CD1c-positive myeloid dendritic cell (primary cell): ENCODE results near the gene SLIT3.

Source experiments
- DNase-seq: peaks from one replicate; pipeline ENCODE4 v3.0.0-alpha.2; 2016; ENCODE audit errors: extremely low spot score

Gene SLIT3

GRCh38 chr5:168740092-168740800 lies 560.7 kb downstream of the SLIT3 start:
- DNase-seq: no peak

- DNase-seq: no peak
These were observed 563.9 kb downstream of the SLIT3 start for GRCh38 chr5:168737066-168737465.

GRCh38 chr5:168736281-168736831 lies 564.6 kb downstream of the SLIT3 start:
- no peak for DNase-seq

- no peak for DNase-seq
These were observed 566.2 kb downstream of the SLIT3 start for GRCh38 chr5:168734620-168735300.

GRCh38 chr5:168734119-168734518 lies 566.8 kb downstream of the SLIT3 start:
- no peak for DNase-seq

GRCh38 chr5:168728546-168729211 lies 572.3 kb downstream of the SLIT3 start:
- DNase-seq: no peak

- DNase-seq: no peak
These were observed 573.4 kb downstream of the SLIT3 start for GRCh38 chr5:168727547-168727946.

- DNase-seq: no peak
These were observed 574.6 kb downstream of the SLIT3 start for GRCh38 chr5:168726342-168726741.

GRCh38 chr5:168724227-168724626 lies 576.7 kb downstream of the SLIT3 start:
- DNase-seq: no peak

GRCh38 chr5:168723037-168723436 lies 577.9 kb downstream of the SLIT3 start:
- no peak for DNase-seq

- DNase-seq: no peak
These were observed 579.0 kb downstream of the SLIT3 start for GRCh38 chr5:168721966-168722365.

GRCh38 chr5:168721002-168721753 lies 579.8 kb downstream of the SLIT3 start:
- DNase-seq: no peak

GRCh38 chr5:168720575-168720974 lies 580.4 kb downstream of the SLIT3 start:
- DNase-seq: no peak

- DNase-seq: no peak
These were observed 586.9 kb downstream of the SLIT3 start for GRCh38 chr5:168714046-168714445.

GRCh38 chr5:168713051-168713450 lies 587.9 kb downstream of the SLIT3 start:
- no peak for DNase-seq

GRCh38 chr5:168712280-168712924 lies 588.5 kb downstream of the SLIT3 start:
- no peak for DNase-seq

- no peak for DNase-seq
These were observed 590.2 kb downstream of the SLIT3 start for GRCh38 chr5:168710706-168711105.

- DNase-seq: no peak
These were observed 592.9 kb downstream of the SLIT3 start for GRCh38 chr5:168707716-168708695.

GRCh38 chr5:168706655-168707069 lies 594.3 kb downstream of the SLIT3 start:
- no peak for DNase-seq

GRCh38 chr5:168705321-168705720 lies 595.6 kb downstream of the SLIT3 start:
- DNase-seq: no peak
